Erythroblast (primary cell): Measurements from ENCODE around the gene ALDH3B2.
"Not testable (repeated sequence)": the region's sequence is repeated elsewhere in the genome, so short reads cannot be mapped to it uniquely, and the experiment has no call there.

Source experiments
- GATA1 ChIP-seq: IDR thresholded peaks from 2 replicates; pipeline ENCODE4 v1.6.1; 2011; ENCODE audit warnings: low read depth, mild to moderate bottlenecking, control low read depth, low read length, moderate library complexity
- POLR2A ChIP-seq: IDR thresholded peaks from 2 replicates; pipeline ENCODE4 v1.6.1; 2011; ENCODE audit warnings: mild to moderate bottlenecking, low read length

DNA sequence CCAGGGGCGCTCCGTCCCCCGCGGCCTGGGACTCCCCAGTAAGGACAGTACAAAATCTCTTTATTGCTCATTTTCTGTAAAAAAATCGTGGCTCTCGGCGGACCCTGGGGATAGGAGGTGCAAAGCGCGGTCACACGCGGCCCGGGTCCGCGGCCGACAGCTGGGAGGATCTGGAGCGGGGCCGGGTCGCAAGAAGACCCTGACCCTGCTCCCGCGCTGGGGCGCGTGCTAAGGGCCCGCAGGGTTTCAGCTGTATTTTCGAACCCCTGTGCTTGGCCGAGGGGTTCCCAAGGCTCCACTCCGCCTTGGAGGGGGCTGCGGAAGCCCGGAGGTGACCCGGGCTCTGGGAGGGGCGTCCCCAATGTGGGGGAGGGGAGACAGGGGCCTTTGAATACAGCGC lies 36.8 kb upstream of the ALDH3B2 start:
- TF ChIP-seq POLR2A, GATA1: not testable (repeated sequence)
